Activated CD4-positive, alpha-beta T cell treated with anti-CD3 and anti-CD28 coated beads for 4 hours (primary cell): ENCODE data around the gene DMBT1.

Experiments
- DNase-seq, 2 donors: peaks; one replicate each; pipeline ENCODE4 v3.0.0-alpha.2; 2020

The DMBT1 gene

DNA sequence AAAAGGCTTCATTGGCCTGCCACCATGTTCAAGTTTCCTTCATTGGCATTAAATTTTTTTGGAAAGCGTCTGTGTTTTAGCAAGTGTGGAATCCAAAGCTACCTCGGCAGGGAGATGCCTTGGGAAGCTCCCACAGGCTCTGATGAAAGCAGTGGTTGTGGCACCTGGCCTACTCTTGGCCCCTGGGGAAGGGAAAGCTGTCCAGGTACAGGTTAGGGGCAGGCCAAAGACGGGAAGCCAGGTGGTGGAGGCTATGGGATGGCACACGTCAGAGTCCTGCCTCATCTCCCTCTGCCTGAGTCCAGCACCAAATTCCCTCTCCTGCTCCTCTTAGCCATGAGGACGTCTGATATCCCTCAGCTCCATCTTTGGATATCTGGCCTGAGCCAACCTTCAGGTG, 89.3 kb downstream of the DMBT1 start:
- no peak for DNase-seq

DNA sequence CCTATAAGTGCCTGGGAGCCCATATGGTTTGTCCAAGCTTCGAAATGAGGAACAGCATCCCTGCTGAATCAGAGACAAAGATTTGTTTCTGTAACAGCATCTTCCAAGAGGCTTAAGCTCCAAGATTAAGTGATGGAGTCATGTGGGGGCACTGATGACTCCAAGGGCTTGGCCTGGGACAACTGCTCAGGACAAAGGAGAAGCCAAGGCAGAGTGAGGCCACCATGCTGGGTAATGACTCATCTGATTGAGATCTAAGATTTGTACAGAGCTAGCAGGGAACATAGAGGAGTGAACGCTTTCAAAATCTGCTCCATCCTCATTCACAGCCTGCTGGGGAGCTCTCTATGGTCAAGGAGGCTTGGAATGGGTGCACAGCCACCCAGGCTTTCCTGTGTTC, 89.8 kb downstream of the DMBT1 start:
- no peak for DNase-seq

DNA sequence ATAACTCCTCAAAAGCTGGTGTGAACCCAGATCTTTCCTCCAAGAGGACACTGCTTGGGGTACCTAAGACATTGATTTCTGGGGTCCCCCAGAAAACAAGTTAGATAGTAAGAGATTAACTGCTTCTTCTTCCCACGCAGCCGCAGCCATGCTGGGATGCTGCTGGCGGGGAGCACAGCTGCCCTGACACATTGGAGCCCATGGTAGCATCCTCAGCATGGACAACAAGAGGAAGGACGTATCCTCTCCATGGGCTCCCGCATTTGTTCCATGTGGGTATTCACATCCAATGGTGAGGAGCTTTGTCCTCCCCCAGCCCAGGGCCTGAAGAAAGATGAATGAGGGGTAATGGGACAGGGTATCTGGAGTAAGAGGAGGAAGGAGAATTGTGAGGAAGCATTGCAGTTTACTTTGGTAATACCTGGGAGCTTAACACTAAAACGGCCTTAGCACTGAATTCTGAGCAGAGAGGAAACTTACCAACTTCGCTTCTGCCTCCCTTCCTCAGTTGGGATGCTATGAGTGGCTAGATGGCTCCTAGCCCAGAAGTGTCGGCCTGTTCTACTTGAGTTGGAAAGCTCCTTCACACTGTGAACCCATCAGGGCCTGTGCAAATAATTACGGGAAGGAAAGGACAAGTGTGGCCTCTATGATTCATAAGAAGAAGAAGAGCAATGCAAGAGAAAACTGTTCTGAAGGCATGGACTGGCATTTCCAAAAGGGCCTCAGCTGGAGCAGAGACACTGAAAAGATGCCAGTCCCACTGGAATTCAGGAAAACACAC, 95.2 kb downstream of the DMBT1 start:
- no peak for DNase-seq

DNA sequence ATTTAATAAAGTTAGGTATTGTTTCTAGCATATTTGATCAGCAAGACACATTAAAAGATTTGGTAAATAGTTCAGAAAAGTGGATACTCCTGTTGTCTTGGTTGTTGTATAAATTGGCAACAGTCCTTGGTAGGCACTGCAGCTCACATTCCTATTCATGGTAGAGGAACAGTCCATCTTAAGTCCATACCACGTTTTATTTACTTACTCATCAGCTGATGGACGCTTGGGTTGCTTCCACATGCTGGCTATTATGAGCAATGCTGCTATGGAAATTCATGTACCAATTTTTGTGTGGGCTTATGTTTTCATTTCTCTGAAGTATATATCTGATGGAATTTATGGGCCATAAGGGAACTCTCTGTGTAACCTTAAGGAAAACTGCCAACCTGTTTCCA, 95.8 kb downstream of the DMBT1 start:
- no peak for DNase-seq

DNA sequence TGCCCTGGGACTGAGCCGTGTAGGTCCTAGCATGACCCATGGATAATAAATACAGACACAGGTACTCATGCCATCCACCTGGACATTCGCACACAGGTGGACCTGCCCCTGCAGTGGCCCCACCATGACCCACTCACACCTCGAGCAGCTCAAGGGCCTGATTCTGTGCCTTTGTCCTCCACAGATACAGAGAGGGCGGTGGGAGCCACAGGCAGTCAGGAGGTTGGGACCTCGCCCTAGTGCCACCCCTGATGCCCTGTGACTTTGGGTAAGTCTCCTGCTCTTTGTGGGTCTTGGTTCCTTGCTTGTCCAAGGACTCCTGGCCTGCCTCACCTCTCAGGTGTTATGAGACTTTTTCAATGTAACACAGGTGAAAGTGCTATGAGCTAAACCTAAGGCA, 96.2 kb downstream of the DMBT1 start:
- no peak for DNase-seq

DNA sequence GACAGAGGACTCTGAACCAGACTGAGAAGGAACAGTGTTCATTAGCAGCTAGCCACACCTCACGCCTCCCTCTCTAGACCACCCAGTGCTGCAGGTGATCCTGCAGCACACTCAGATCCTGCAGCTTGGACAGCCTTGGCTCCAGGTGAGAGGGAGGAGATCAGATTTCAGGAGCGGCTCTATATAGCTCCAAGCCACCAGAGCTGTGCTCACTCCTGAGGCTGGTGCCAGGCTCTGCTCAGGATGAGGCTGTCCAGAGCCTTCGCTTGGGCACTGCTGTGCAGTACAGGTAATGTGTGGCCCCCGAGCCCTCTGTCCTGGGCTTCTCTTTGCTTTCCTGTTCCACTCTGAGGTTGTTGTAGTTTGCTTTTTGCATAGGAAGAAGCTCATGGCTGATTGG, 96.7 kb downstream of the DMBT1 start:
- DNase-seq = no peak

DNA sequence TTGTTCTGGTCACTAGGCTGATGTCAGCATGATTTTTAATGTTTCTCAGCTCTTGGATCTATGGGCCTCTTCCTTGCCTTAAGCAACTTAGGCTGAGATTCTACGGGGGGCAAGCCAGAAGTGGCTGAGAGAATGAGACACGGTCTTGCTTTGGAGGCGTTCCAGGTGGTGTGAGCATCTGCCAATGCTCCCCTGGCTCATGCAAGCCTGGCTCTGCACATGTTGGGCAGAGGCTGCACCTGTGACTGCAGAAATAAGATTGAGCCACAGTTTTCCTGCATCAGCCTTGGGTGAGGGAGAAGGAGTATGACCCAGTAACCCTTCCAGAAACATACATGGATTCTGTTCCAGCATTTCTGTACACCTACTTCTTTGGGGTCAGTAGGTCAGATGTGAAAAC, 97.2 kb downstream of the DMBT1 start:
- DNase-seq = no peak

DNA sequence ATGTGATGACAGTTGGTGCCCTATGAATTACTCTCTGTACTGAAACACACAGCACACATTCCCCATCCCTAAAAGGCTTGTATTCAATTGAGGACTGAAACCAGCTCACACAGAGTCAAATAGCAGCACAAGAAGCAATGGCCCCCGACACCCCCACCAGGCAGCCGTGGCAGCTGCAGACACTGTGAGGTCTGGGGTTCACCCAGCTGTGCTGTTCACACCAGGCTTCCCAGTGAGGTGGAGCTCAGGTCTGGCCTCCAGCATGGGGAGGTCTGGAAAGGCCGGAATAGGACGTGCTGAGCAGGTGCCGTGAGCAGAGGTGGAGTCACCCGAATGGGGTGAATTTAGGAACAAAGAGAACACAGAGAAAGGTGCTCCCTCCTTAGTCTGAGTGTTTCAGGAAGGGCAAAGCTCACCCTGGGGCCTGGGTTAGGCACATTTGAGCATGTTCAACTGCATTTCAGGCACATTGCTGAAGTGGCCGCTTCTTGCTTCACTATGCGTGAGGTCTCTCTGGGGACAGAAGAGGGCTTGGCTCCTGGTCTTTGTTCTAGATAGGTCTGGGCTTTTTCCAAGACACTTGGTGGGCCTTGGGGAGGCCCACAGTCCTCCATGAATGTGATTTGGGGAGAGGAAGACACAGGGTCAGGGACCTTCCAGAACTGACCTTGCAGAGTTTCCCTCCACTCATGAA, 97.9 kb downstream of the DMBT1 start:
- DNase-seq = no peak

DNA sequence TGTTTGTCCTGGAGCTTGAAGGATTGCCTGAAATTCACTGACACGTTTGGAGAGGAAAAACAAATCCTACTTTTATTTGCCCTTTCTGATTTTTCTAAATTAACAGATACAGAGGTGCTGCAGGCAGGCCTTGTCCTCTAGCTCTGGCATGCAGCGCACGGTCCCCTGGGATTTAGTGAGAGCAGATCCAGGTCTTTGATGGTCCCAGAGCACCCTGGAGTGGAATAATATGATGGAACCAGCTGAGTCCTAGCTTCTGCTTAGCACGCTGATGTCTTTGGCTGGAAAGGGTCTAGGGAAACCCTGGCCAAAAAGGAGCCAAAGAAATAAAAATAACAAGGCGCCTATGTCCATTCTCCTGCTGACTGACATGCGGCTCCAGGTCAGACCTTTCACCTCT, 98.6 kb downstream of the DMBT1 start:
- DNase-seq = no peak

DNA sequence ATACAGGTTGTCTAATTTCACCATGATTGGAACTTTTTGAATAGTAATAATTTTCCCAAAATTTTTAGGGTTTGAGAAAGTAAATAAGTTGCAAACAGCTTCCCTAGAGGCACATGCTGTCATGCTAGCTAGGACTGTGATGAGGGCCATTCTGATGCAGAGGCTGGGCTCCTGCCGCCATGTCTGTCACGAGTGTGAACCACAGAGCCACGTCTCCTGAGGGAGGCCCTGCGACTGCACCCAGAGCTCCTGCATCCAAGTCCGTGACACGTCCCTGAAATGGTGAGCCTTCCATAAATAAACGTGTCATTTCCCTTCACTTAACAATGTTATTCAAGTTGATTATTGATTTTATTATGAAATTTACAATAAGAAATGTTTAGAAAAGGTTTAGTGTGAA, 99.1 kb downstream of the DMBT1 start:
- no peak for DNase-seq

DNA sequence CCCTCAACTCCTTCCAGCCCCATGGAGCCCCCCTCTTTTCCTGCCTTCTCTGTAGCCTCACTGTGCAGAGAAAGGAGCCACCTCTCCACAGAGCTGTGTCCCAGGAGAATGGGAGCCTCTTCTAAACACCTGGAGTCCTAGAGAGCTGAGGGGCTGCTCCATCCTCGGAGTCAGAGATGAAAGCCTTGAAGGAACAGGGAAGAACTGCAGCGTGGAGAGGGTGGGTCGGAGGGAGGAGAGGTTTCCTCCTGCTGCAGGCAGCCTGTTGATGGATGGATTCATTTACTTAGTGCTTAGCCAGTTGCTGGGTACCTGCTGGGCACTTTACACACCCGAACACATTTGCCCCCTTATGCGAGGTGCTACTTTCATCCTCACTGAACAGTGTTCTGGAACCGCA, 100.1 kb downstream of the DMBT1 start:
- DNase-seq = no peak

DNA sequence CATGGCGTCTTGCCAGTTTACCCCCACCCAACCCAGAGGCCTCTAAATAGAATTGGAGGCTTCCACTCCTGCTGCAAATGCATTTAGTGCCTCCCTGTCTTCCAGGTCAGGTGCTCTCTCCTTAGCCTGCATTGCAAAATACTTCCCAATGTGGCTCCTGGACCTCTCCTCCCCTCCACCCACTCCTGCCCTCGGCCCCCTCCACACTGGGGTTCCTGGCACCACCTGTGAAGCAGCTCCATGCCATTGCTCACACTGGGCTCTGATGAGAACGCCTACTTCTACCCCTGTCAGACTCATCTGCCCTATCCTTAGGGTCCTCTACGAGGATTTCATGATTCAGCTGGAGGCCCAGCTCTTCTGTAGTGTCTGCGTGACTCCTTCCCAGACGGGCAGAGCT, 101.7 kb downstream of the DMBT1 start:
- DNase-seq = no peak

DNA sequence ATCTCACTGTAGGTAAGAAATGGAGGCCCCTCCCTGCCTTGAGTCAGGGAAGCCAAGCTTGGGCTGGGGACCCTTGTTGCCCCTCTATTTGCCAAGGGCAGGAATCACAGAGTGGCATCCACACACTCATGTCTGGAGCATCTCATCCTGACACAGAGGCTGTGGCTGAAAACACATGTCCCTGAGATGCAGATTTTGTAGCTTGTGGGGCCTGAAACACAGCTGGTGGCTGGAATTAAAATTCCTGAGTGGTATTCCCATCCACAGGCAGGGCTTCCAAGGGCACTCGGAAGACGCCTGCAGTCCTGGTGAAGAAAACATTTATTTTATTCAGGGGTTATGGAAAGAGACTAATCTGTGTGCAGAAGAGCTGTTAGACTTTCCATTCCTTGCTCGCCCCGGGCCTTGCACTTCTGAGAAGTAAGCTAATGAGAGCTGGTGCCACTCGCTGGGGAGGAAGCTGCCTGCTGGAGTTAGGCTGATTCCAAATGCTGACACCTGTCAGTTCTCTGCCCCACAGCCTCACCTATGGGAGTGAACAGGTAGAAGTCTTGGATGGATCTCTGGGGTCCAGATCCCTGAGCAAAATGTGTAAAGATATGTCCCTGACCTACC, 103.1 kb downstream of the DMBT1 start:
- no peak for DNase-seq

DNA sequence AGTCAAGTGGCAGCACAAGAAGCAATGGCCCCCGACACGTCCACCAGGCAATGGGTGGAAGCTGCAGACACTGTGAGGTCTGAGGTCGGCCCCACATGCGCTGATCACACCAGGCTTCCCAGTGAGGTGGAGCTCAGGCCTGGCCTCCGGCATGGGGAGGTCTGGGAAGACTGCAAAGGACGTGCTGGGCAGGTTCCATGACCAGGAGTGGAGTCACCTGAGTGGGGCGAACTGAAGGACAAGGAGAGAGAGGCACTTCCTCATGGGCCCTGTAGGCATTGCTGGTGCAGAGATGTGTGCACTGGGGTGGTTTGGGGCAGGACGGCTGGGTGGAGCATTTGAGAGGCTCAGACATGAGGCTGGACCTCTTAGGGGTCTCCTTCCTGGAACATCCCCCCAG, 103.9 kb downstream of the DMBT1 start:
- DNase-seq = no peak

DNA sequence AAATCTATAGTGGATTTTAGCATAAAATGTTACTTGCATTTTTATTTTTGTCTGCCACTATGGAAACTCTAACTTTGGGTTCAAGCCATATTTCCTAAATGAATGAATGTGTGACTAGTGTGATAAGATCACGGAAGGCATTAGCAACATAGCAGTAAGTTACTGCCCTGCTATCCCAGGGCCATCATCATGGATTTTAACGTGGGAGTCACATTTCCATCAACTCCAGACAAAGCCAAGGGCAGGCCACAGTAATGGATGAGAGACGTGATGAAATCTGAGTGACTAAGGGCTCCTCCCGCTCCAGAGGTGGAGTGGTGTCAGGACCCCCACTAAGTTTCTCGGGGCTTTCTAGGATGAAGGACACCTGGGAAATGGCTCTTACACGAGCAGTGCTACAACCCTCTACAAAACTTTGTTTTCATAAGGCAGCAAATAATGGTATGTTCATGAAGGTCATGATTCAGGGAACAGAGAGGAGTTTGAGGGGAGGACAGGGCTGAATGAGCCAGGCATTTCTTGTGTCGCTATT, 104.8 kb downstream of the DMBT1 start:
- no peak for DNase-seq

DNA sequence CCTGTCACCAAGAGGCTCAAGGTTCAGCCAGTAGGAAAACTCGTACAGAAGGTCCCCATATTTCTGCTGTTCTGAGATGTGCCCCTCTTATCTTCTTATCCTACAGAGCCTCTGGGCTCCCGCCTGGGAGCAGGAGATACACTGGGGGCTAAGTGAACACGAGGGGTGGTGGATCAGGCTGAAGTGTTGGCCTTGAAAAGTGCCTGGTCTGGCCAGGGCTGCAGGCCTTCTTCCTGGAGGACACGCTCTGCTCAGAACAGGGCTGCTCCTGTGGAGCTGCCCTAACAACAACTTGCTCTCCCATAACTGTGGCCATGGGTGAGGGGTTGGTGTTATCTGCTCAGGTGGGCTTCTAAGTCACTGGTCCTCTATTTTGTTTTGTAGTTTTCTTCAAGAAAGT, 105.4 kb downstream of the DMBT1 start:
- no peak for DNase-seq

DNA sequence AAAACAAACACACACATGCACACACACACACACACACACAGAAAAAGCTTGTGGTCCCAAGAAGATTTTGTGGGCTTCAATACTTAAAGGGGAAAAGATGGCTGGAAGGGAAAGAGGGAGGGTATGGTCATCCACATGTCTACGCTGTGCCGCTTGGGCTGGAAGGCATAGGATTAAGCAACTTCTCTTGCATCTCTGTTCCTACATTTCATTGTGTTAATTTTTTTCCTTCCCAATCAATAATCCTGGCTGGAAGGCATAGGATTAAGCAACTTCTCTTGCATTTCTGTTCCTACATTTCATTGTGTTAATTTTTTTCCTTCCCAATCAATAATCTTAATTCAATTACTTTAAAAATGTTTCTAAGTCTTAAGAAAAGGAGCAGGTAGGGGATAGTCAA, 108.5 kb downstream of the DMBT1 start:
- no peak for DNase-seq

DNA sequence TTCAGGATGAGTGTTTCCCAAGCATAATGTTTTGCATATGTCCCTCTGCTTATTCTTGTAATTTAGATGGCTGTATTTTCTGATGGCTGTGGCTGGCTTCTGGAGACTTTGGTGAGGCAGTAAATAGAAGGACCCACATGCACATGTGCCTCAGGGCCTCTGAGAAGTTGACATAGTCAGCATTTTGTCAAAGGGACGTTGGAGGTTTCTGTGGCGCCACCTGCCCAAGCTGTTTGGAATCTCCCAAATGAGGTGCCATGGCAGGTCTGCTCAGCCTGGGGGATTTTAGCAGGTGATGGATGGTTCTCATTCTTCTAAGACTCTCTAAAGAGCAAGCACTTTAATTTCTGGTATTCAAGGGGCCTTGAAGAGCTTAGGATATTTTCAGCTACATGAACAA, 109.3 kb downstream of the DMBT1 start:
- DNase-seq = no peak

DNA sequence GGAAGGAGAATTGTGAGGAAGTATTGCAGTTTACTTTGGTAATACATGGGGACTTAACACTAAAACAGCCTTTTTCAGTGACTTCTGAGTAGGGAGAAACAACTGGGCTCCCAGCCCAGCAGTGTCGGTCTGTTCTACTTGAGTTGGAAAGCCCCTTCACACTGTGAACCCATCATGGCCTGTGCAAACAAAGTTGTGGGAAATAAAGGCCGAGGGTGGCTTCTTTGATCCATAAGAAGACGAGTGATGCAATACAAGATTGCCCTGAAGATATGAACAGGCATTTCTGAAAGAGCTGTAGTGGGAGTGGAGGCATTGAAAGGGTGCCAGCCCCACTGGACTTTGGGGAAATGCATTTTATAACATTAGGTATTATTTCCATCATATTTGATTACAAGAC, 110.8 kb downstream of the DMBT1 start:
- no peak for DNase-seq

DNA sequence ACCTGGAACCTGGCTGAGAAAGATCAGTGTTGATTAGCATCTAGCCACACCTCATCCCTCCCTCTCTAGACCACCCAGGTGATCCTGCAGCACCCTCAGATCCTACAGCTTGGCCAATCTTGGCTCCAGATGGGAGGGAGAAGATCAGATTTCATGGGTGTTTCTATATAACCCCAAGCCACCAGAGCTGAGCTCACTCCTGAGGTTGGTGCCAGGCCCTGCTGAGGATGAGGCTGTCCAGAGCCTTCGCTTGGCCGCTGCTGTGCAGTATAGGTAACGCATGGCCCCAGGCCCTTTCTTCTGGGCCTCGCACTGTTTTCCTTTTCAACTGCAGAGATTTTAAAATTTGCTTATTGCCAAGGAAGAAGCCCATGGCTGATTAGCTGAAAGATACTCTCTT, 112.1 kb downstream of the DMBT1 start:
- DNase-seq = no peak

DNA sequence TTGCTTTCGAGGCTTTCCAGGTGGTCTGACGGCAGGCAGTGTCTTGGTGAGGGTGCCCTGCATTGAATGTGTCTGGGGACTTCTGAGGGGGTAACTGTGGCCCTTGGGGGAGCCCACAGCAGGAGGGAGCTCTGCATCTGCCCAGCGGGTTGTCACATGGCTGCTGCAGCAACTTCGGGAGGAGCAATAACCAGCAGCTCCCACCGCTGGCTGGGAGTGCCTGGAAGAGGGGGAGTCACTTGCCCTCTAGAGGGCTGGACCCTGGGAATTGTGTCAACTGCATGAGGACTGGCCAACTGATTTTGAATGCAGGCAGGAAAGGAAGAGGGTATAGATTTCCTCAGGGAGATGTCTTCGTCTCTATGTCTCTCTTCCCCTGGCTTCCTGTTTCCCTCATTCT, 112.7 kb downstream of the DMBT1 start:
- DNase-seq = no peak

DNA sequence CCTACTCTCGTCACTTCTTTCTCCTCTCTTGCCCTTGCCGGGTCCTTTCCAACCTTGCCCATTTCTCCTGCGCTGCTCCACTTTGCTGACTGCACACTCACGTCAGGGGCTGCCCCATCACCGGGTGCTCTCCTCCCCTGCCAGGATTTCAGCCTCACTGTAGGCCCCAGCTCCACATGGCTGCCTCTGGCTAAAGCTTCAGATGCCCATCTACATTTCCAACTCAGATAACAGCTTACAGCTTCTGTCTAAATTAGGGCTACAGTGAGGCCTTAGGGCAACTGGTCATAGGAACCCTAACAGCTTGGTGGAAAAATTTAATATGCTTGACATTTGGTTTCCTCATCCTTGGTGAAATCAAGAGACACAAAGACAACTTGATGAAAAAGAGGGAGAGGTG, 113.2 kb downstream of the DMBT1 start:
- DNase-seq = no peak

DNA sequence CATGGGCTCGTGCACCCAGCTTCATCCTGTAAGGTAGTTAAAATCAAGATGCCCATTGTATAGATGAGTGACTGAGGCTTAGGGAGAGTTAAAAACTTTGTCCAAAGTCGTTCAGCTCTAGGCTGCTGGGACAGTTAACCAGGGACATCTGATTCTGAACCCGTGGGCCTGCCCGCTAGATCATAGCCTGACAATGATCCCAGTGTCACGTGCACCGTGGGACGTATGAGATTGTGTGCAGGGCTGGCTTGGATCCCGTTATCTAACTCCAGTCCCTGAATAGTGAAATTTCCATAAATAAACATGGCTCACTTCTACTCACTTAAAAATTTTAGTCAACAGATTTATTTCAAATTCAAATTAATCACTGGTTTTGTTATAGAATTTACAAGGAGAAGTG, 114.2 kb downstream of the DMBT1 start:
- DNase-seq = no peak

DNA sequence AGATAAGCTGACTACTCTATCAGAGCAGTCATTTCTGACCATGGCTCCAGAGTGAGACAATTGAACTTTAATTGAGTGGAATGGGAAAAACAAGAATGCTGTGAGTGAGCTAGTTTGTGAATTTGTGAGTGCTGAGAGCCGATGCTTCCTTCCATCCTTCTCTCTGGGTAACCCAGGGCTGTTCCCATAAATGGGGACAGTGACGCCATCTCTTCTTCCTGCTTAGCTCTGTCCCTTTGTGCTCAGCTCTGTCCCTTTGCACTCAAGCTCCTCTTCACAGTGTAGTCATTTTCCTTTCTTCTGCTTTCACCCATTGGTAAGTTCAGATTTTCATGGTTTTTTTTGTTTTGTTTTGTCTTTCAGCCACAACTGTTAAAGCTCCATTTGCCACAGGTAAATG, 114.7 kb downstream of the DMBT1 start:
- no peak for DNase-seq
